NCI-H82 treated with DMSO at 0.1 percent for 48 hours (cell line): ENCODE results near the gene LINGO3.
"Not testable (repeated sequence)": the region's sequence is repeated elsewhere in the genome, so short reads cannot be mapped to it uniquely, and the experiment has no call there.

Experiments used
- DNase-seq: peaks from one replicate; lab custom pipeline; 2025; ENCODE audit not compliant: unreplicated experiment; lab: John Stamatoyannopoulos, UW

LINGO3 gene, protein sequence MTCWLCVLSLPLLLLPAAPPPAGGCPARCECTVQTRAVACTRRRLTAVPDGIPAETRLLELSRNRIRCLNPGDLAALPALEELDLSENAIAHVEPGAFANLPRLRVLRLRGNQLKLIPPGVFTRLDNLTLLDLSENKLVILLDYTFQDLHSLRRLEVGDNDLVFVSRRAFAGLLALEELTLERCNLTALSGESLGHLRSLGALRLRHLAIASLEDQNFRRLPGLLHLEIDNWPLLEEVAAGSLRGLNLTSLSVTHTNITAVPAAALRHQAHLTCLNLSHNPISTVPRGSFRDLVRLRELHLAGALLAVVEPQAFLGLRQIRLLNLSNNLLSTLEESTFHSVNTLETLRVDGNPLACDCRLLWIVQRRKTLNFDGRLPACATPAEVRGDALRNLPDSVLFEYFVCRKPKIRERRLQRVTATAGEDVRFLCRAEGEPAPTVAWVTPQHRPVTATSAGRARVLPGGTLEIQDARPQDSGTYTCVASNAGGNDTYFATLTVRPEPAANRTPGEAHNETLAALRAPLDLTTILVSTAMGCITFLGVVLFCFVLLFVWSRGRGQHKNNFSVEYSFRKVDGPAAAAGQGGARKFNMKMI

DNA sequence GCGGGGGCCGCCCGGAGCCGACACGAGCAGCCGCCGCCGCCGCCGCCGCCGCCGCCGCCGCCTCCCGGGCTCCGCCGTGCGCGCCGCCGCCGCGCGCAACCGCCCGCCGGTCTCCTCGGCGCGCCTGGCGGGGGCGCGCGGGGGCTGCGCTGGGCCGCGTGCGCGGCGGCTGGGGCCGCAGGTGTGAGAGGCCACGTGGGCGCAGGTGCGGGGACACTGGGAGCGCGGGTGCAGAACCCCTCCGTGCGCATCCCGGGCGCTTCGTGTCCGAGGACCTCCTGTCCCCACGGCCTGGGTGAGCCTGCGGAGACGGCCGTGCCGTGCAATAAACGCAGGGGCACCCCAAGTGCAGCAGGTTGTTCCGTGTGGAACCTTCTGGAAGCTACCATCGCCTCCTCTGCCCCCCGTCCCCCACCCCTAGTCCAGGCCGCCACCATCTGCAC is at the start of gene LINGO3:
Gene LINGO3, minus strand, starts transcription at position 41 of the 443 bp plus-strand sequence. CDS start 16,378 bp downstream, outside the sequence.
- DNase-seq: no peak

DNA sequence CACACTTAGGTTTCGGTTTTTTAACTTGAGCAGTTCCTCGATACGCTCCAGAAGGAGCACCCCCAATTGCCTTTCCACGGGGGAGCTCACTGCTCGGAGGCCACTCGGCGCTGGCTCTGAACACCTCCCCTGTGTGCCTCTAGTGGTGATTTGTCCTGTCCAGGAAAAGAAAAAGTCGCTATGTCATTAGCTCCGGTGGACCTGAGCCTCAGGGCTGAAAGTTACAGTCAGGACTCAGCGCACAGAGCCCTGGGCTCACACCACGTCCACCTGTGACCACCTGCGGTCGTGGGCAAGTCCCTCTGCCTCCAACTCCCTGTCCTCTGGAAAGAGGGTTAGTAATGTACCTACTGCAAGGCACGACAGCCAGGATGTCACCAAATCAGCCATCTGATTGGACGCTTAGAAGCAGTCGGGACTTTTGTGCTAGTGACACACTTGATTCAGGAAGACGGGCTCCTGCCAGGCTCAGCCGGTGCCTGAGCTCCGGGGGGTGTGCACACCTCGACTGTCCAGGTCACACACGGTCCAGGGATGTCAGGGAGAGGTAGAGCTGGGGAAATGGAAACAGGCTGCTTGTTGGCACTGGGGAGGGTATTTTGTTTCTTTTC is 48.2 kb upstream of the LINGO3 start:
- DNase-seq: no peak

DNA sequence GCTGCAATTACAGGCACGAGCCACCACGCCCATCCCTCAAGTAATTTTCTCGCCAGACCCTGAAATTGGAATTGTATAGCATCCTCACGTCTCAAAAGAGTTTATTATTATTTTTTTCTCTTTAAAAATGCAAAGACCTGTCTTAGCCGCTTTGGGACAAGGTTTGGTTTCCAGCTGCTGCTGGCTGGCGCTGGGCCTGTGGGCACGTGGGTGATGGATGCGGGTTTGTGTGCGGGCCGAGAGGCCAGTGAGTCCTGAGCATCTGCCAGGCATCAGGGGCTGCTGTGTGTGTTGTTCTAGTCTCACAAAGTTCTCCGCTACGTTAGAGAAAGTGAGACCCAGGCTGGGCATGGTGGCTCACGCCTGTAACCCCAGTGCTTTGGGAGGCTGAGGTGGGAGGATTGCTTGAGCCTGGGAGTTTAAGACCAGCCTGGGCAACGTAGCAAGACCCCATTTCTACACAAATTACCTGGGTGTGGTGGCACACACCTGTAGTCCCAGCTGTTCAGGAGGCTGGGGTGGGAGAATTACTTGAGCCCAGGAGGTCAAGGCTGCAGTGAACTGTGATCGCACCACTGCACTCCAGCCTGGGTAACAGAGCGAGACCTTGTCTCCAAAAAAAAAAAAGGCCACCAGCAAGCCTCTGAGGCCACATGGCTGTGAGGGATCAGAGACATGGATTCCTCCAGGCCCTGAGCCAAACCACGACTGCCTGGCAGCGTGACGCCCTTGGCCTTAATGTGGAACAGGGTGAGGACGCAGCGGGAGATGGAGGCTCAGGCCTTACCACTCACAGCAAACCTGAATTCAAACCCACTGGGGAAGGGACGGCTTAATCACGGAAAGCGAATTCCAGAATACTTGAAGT is 47.4 kb upstream of the LINGO3 start:
- no peak for DNase-seq

DNA sequence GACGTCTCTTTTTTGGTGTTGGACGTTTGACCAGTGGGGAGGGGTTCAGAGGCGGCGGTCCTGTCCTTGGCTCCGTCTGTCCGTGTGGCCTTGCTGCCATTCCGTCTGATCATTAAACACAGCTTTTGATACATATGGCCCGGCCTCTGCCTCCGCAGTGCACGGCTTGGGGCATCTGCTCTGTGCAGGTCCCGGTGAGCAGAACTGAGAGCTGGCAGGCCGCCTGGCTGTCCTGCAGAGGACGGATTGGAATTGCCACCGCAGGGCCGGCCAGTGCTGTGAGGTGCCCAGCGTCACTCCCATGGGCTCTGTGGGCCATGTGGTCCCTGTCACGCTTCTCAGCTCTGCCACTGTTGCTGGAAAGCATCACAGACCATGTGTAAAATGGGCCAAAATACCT is 46.7 kb upstream of the LINGO3 start:
- no peak for DNase-seq

DNA sequence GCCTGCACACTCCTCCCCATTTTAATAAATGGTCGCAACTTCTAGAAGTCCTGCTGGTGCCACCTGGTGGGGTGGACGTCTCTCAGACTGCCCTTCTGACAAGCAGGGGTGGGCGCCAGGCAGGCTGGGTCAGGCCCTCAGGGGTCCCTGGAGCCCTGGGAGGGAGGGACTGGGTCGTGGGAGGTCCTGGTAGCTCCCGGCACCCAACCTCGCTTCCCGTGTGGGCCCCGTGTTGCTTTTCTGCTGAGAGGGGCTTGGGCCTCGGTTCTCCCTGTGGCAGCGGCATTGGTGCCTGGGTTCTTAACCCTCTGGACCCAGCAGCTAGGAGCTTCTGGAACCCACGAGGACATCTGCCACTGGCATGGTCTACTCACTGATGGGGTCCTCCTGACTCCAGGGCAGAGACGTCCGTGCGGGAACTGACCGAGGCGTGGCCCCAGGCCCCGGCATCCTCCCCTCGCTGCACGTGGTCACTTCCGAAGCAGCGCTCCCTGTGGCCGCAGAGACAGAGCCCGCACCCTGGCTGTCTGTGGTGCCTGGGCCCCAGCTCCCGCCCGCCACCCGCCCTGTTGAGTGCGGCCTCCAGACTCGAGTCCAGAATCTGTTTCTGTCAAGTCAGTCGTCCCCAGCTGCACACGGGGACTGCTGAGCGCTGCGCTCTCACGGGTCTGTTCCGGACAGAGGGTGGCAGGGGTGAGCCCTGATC is 46.1 kb upstream of the LINGO3 start:
- no peak for DNase-seq

DNA sequence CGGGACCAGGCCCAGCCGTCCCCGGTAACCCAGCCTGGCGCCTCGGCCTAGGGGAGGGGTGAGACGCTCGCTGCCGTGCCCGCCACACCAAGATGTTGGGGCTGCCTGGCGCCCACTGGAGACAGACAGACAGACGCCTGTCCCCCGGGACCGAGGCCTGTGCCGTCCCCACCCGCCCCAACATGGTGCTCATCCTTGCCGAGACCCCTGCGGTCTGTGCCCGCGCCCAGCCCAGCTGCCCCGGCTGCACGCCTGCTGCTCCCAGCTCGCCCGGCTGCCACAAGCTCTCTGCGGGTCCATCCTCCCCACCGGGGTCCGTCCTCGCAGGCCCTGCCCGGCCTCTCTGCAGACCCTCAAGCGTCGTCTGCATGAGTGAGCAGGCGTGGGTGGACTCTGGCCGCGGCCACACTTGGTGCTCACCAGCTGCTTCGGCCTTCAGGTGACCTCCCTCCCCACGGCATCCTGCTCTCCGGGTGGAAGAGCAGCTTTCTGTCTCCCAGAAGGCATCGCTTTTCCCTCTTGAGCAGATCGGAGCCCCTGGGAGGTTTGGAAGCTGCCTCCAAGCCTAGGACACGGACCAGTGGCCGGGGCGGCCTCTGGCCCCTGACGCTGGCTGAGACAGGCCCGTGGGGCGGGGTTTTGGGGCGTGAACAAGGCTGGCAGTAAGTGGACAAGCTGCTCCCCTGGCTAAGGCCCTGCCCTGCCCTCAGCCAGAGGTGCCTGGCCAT is 45.4 kb upstream of the LINGO3 start:
- no peak for DNase-seq

DNA sequence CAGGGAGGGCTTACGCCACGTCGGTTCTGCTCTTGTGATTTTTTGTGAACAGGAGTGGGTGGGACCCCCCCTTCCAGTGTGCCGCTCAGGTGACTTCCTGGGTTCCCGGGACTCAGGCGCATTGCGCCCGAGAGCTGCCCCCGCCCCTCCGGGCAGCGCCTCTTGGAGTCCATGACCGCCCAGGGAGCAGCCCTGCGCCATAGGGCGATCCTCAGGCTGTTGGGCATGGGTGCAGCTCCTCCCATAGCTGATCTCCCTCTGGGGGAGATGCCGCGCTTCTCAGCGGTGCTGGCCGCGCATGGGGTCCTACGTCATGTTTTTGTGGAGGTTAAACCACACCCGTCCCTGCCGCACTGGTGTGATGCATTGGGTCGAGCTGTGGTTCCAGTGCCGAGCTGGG is 44.2 kb upstream of the LINGO3 start:
- DNase-seq: no peak

DNA sequence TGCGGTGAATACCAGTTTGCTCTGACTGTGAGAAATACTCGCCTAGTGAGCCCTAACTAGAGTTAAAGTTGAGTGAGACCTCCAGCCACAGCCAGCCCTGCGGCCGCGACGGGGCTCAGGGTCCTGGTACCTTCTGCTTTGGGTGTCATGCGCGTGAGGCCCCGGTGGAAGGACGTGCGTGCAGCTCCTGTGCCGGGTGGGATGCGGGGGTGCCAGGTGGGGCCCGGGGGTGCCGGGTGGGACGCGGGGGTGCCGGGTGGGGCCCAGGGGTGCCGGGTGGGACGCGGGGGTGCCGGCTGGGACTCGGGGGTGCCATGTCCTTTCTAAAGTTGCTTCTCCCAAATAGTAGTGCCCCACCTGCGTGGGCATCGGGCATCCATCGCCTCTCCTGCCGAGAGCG is 43.6 kb upstream of the LINGO3 start:
- DNase-seq: no peak

DNA sequence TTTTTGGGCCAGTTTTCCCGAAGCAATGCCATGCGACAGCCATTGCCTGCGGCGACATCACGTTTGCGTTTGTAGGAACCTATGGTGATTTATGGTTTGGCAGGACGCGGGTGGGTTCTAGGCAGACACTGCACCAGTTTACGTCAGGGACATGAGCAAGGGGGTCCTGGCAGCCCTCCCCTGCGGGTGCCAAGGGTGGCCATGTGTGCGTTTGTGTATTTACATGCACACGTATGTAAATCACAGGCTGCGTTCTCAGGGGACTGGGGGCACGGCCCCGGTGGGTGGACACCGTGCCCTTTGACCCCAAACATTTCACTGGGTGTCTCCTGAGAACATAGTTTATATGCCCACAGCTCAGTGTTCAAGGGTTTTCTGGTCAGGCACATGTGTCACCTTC is 42.7 kb upstream of the LINGO3 start:
- DNase-seq: no peak

DNA sequence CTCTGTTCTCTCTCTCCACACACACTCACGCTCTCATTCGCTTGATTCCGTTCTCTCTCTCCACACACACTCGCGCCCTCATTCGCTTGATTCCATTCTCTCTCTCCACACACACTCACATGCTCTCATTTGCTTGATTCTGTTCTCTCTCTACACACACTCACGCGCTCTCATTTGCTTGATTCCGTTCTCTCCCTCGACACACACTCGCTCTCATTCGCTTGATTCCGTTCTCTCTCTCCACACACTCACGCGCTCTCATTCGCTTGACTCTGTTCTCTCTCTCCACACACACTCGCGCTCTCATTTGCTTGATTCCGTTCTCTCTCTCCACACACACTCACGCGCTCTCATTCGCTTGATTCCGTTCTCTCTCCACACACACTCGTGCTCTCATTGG is 41.9 kb upstream of the LINGO3 start:
- not testable (repeated sequence) for DNase-seq

DNA sequence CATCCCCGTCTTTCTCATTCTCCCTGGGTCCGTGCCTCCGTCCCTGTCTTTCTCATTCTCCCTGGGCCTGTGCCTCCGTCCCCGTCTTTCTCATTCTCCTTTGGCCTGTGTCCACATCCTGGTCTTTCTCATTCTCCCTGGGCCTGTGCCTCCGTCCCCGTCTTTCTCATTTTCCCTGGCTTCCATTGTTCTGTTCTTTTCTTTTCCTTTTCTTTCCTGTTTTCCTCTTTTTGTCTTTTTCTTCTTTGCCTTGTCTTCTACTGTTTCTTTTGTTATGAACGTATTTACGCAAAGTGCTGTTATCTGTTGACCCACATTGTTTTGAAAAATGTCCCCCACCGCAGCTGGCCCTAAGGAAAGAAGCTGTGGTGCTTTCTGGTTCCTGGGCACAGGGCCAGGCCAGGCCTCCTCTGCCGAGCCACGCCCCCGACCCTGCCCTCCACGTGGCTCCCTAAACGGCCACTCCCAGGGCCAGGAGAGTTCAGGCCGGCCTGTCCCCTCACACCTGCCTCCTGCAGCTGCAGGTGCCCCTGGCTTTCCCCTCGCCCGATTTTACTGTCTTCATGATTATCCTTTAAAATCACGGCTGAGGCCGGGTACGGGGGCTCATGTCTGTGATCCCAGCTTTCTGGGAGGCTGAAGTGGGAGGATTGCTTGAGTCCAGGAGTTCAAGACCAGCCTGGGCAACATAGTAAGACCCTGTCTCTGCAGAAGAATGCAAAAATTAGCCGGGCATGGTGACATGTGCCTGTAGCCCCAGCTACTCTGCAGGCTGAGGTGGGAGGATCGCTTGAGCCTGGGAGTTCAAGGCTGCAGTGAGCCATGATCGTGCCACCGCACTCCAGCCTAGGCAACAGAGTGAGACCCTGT is 38.1 kb upstream of the LINGO3 start:
- DNase-seq: no peak

DNA sequence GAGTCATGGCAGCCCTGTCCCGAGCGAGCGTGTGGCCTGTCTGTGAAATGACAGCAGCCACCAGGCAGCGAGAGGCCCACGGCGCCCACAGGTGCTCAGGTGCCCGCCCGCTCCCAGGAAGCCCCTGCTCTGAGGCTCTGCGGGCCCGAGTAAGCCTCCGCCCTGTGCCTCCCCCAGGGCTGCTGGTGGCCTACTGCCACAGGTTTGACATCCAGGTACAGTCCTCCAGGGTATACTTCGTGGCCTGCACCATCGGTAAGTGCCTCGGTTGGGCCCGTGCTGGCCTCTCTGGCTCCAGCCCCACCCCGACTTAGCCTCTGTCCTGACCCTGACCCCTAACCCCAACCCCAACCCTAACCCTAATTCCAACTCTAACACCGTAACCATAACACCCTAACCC is 37.1 kb upstream of the LINGO3 start:
- no peak for DNase-seq

DNA sequence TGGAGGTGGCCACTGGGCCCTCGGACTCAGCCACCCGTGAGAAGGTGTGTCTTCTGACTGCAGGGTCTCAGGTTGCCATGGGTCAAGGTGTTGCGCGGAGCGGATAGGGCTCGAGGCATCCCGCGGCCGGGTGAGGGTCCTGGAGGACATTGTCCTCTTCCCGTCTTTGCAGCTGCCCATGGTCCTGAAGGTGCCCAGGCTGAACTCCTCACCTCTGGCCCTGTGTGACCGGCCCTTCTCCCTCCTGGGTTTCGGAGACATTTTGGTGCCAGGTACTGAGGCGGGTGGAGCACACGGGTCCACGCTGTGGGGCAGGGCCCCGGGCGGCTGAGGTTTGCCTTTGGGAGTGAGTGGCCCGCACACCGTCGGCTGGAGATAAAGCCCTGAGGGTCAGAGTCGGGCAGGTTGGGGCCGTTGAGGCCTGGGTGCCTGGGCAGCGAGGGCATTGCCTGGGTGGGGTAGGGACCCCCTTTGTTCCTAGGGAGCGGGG is 36.5 kb upstream of the LINGO3 start:
- no peak for DNase-seq

DNA sequence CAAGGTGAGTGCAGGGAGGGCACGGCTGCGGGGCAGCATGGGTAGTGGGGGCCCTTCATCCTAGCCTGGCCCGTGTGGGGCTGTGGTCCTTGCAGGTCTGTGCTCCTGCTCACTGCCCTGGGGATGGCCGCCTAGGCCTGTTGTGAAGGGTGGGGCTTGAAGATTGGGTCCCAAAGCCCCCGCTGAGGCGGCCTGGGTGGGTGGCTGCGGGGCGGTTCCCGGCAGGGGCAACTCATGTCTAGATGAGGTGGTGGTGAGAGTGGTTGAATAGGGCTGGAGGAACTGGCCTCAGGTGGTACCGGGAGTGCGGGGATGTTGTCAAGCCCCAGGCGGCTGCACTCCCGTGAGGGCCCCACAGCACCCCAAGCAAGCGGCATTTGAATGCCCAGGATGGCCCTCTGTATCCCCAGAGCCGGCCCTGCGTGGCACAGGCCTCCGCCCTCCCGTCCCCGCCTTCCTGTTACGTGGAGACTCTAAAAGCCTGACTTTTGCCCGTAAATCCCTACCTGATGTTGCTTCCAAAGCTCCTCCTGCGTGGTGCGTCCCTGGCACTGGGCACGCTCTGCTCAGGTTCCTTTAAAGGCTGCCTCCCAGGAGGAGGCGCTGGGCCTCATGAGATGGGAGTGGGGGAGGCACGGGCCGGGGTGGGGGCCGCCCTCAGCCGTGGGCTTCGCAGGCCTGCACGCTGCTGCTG is 35.5 kb upstream of the LINGO3 start:
- DNase-seq: no peak

DNA sequence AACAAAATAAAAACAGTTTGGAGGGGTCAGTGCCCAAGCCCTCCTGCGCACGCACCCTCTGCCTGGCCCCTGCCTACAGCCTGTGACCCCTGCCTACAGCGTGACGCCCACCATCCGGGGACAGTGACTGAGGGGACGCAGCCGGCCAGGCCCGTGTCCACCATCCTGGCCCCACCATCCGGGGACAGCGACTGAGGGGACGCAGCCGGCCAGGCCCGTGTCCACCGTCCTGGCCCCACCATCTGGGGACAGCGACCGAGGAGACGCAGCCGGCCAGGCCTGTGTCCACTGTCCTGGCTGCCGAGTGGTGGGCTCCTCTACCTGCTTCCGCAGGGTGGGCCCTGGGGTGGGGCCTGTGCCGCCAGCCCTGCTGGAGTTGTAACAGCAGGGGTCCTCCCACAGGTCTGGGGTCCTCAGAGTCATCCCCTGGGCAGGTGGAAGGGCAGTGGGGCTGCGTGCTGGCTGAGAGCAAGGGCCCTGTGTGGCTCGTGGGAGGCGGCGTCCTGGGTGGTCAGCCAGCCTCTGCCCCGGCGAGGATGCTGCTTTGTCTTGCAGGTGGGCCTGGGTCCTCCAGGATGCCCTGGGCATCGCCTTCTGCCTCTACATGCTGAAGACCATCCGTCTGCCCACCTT is 34.8 kb upstream of the LINGO3 start:
- DNase-seq: no peak

DNA sequence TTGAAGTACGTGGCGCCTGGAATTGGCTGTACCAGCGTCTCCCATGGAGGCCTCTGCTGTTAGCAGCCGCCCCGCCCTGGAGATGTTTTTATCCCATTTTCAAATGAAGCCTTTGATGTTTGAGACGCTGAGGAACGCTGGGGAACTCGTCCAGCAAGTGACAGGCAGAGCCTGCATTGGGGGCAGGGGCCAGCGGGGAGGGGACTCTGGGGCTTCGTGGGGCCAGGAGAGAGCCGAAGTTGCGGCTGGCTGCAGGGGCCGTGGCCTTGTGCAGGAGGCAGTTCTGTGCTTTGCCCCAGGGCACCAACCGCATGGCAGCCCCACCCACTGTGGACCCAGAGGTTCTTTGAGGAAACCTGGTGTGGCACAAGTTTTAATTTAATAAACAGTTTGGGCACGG is 34.0 kb upstream of the LINGO3 start:
- no peak for DNase-seq

DNA sequence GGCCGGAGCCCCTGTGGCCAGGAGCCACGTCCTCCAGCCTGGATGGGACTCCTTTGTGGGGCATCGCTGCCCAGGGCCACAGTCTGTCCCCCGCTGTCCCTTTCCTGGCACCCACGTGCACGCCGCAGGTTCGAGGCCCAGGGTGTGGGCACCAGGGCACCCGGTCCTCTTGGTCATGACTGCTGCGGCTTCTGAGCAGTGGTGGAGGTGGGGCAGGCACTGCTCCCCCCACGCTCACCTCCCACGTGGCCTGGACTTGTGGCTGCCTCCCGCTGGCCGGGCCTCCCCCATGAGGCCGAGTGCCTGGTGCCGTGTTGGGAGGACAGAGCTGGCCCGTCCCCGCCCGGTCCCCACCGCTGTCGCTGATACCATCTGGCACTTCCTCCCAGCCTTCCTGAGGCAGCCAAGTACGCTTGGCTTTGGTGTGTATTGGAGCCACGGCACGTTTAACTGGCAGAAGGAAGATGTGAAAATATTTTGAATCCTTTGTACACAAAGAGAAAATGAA is 33.3 kb upstream of the LINGO3 start:
- no peak for DNase-seq
